Measurements from ENCODE around the gene LCN15.
"Not testable (repeated sequence)": the region's sequence is repeated elsewhere in the genome, so short reads cannot be mapped to it uniquely, and the experiment has no call there.

Gene LCN15, protein sequence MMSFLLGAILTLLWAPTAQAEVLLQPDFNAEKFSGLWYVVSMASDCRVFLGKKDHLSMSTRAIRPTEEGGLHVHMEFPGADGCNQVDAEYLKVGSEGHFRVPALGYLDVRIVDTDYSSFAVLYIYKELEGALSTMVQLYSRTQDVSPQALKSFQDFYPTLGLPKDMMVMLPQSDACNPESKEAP

DNA sequence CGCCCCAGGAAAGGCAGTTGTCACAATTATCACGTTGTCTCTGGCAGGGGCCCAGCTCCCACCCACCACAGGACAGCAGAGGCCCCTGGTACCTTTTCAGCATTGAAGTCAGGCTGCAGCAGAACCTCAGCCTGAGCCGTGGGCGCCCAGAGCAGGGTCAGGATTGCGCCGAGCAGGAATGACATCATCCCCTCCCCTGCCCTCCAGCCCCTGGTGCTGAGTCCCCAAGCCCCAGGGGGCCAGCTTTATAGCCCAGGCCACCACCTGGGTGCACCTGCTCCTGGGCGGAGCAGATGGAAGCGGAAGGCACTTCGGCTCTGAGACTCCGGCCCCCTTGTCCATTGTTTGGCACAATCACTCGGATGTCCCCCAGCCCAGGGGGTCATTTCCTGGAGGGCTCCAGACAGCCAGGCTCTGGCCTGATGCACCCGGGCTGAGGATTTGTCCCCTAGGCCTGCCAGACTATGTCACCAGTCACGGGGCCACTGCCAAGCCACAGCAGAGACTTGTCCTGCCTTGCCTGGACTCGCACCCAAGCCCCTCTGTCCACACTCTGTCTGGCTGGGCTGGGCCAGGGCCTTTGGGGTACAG is at the start of gene LCN15:
LCN15 (minus strand) TSS at position 218 of the 591 bp plus-strand sequence; CDS start at position 188, 30 bp downstream.
- DNase-seq, result no peak

DNA sequence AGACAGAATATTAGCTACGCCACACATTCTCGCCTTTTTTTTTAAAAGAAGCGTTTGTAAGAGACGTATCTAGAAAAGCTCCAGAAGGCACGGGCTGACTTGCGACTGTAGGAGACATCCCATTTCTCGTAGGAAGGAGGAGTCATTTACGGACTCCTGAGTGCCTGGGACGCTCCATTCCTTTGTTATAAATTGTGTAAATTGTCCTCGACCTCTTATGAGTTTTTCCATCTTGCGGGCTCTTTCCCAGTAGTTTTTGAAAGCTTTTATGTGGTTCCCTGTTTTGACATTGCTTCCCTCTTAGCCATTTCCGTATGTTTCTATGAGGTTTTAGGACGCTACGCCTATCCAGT is 44.5 kb upstream of the LCN15 start:
- DNase-seq, result no peak

DNA sequence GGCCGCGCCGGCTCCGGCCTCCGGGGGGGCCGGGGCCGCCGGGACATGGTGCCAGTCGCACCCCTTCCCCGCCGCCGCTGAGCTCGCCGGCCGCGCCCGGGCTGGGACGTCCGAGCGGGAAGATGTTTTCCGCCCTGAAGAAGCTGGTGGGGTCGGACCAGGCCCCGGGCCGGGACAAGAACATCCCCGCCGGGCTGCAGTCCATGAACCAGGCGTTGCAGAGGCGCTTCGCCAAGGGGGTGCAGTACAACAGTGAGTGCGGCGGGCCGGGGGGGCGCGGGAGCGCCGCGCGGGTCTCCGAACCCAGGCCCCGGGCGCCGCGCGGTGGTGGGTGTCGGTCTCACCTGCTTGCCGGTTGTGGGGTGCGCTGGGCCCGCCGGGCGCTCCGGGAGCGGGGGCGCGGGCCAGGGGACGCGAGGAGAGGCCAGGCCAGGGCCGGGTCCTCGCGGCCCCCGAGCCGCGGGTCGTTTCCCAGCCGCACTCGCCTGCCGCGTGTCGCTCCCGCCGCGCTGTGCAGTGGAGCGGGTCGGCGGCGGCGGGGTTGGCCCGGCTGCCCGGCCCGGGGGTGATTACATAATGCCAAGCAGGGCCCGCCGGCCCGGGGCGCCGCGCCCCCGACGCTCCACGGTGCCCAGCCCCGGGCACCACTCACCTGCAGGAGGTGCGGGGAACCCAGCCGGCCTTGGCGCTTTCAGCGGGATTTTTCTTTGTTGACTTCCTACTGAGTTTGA is 43.9 kb upstream of the LCN15 start:
- peak; percentile 28 for DNase-seq

DNA sequence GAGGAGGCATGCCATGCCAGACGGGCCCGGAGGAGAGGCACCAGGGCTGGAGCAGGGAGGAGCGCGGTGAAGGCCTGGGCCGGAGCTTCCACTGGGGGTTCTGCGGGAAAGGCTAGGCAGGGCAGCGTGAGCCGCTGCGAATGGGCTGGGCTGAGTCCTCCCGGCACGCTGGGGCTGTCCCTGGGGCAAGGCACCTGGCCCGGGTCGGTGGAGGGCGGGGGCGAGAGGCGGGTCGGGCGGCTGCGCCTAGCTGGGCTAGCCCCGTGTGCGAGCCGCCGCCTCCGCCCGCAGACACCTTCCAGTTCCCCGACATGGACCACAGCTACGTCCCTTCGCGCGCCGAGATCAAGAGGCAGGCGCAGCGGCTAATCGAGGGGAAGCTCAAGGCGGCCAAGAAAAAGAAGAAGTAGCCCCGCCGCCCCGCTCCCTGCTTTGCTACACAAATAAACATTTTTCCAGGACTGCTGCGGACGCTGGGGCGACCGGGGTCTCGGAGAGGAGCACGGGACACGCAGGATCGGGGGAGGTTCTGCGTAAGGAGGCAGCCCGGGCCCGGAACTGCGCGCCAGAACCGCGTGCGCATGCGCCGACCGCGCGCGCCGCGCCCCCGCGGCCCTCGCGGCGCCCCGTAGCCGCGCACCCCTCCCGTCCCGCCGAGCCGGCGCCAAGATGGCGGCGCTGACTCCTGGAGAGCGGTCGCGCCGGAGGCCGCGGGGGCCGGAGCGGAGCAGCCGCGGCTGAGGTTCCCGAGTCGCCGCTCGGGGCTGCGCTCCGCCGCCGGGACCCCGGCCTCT is 43.2 kb upstream of the LCN15 start, which contains the start of gene RABL6:
RABL6 (plus strand) TSS at position 668 of the 794 bp plus-strand sequence. CDS start 249 bp downstream, outside the sequence.
- DNase-seq, result peak; percentile 39

DNA sequence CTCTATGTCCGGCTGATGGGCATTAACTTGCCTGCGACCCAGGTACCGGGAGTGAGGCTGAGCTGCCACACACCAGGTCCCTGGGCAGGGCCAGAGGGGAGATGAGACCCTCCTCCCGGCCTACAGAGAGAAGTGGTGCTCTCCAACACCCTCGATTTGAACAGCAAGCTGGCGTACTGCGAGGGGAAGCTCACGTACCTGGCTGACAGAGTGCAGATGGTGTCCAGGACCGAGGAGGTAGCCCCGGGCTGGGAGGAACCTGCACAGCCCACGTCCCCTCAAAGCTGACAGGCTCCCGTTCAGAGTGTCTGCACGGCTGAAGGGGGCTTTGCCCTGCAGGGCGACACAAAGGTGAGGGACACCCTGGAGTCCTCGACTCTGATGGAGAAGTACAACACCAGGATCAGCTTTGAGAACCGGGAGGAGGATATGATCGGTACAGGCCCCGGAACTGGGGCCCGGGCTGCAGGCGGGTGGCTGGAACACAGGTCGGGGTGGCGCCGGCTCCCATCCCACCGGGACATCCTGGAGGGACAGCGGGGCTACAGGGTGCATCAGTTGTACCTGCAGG is 42.4 kb upstream of the LCN15 start:
- no peak for DNase-seq

DNA sequence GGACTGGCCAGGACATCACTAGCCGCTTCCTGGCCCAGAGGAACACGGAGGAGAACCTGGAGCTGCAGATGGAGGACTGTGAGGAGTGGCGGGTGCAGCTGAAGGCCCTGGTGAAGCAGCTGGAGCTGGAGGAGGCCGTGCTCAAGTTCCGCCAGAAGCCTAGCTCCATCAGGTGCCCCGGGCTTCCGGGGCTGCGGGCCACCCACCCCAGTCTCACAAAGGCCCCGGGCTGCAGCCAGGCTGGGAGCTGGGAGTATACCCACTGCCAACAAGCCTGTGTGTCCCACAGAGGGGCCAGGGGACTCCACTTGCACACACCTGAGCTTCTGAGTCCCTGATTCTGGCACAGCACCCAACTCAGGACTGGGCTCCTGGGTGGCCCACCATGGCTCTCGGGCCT is 41.7 kb upstream of the LCN15 start:
- no peak for DNase-seq

DNA sequence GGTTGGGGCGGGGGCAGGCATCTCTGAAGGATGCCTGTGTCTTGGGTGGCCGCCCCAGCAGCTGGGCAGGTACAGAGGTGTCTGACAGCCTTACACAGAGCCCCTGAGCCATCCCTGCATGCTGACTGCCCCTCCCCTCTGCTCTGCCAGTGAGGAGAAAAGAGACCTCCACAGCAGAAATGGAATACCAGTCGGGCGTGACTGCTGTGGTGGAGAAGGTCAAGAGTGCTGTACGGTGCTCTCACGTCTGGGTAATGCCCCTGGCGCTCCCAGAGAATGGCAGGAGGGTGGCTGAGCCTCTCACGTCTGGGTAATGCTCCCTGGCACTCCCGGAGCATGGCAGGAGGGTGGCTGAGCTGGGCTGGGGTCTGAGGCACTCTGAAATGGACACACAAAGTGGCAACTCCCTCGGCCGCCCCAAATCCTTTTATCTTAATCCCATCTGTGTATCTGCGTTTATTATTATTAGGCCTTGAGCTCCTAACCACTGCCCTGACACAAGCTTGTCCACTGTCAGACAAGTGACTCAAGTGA is 41.0 kb upstream of the LCN15 start:
- no peak for DNase-seq

DNA sequence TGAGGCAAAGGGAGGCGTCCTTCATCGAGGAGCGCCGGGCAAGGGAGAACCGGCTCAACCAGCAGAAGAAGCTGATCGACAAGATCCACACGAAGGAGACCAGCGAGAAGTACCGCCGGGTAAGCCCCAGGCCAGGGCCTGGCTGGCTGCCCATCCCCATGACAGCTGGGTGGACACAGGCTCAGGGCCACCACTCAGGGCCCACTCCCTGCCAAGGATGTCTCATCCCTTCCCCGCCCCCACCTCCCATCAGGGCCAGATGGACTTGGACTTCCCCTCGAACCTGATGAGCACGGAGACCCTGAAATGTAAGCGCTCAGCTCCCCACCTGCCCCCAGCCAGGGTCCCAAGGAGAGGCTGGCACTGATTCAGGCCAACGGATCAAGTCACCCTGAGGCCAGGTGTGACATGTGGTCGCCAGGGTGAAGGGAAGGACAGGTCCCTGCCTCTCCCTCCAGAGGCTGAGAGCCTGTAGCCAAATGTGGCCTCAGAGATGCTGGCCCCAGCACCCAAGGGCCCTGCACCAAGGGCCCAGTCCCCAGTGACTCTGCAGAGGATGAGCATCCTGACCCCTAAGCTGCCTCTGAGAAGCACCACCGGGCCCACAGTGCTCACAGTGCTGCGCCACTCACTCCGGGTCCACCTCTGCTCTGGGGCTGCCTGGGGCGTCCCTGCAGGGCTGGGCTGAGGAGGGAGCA is 40.3 kb upstream of the LCN15 start:
- no peak for DNase-seq

DNA sequence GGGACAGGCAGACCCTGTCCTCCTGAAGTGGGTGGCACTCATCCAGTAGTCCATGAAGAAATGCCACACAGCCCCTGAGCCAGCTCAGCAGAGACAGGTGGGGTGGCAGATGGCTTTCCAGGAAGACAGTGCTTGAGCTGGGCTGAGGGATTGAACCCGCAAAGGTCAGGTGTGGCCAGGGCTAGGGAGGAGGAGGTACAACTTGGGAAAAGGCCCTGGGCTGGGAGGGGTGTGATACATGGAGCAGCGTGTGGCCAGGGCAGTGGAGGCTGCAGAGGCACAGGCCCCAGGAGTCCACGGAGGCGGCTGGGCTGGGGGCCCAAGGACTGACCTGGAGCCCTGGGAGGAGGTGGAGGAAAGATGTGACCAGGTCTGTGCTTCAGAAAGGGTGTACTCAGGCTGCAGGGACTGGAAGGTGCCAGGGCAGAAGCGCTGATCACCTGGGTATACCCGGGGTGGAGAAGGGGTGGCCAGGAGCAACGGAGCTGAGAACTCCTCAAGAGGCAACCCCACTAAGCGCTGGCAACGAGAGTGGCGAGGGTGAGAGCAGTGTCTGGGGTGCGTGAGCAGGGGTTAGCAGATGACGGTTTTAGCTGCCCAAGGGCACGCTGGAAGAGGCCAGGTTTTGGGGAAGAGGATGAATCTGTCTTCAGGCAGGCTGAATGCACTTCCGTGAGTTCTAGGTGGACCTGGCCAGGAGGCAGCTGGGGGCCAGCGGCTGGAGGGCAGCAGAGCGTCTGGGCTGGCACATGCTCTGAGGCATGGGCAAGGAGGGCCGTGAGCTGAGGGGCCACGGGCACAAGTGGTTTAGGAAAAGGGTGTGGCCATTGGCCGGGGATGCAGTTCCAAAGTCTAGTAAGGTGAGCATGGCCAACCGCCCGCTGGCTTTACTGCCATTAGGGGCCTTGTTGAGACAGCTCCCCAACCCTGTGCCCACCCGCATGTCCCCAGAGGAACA is 39.5 kb upstream of the LCN15 start:
- no peak for DNase-seq

DNA sequence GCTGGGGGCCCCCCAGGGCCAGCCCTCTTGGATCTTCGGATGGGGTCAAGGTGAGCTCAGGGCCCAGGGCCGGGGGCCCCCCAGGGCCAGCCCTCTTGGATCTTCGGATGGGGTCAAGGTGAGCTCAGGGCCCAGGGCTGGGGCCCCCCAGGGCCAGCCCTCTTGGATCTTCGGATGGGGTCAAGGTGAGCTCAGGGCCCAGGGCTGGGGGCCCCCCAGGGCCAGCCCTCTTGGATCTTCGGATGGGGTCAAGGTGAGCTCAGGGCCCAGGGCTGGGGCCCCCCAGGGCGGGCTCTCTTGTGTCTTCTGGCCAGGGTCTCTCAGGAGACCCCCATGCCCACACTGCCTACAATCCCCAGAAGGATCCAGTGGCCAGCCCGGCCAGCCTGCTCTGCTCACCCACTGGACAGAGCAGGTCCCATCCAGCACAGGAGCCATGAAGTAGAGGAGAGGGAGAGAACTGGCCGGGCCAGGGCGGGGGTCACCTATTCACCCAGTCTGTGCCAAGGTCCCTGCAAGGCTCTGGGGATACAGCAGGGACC is 38.8 kb upstream of the LCN15 start:
- not testable (repeated sequence) for DNase-seq

DNA sequence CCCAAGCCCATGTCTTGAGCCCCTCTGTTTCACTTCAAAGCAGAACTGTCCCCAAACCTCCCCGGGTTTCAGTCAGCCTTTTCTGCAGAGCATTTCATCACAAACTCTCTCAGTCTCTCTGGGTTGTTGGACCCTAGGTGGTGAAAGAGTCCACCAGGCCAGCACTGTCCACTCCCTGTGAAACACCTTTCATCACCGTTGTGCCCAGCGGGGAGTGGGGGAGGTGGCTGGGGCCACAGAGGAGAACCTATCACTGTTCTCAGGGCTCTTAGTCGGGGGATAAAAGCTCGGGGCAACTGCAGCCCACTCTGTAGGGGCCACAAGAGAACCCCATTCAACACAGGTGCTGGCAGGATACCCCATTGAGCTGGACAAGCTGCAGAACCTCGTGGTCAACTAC is 38.0 kb upstream of the LCN15 start:
- DNase-seq, result no peak

DNA sequence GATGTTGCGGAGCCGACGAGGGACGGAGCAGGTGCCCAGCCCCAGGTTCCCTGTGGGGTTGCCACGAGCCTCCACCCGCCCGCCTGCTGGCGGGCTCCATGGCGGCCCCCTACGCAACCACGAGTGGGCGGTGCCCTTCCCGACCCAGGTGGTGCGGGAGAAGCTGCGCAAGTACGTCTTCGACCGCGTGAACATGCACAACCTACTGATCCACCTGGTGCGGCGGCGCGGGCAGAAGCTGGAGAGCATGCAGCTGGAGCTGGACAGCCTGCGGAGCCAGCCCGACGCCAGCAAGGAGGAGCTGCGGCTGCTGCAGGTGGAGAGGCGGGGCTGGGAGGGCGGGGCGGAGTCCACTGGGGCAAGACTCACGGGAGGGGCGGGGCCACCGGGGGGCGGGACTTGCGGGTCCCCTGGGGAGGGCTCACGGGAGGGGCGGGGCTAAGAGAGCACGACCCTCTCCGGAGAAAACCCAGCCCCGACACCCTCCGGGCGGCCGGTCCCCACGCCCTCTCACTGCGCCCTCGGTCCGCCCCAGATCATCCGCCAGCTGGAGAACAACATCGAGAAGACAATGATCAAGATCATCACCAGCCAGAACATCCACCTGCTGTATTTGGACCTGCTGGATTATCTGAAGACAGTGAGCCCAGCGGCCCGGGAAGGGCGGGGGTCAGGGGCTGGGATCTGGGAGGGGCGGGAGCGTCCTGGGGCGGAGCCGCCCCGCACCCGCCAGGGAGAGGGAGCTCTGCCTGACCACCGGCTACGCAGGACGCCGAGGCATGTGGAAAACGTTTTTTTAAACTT is 35.7 kb upstream of the LCN15 start:
- peak; percentile 91 for DNase-seq

DNA sequence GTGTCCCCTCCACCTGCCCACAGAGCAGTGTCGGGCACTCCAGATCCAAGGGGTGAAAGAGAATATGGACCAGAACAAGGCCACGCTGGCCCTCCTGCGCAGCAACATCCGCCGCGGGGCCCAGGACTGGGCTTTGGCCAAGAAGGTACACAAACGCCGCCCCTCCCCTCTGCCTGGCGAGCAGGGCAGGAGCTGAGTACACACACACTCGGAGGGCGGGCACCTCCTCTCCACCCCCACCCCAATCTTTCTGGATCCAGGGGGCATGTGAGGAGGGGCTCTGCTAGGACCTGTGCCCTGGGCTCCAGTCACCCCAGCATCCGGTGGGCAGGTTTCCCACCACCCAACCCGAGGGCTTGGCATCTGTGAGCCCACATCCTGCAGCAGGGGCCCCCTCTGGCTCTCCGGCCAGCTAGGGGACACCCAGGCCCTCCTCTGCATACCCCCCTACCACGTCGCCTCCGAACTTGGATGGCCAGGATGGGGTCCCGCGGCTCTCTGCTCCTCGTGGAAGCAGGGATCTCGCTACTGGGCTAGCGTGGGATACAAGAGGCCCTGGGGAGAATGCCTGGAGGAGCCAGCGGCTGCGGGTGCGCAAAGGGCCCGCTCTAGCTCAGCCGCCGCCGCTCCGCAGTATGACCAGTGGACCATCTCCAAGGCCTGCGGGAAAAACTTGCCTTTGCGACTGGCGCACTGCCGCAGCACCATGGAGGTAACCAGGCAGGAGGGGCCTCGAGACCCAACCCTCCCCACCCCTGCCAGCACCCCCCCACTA is 34.9 kb upstream of the LCN15 start:
- peak; percentile 57 for DNase-seq

DNA sequence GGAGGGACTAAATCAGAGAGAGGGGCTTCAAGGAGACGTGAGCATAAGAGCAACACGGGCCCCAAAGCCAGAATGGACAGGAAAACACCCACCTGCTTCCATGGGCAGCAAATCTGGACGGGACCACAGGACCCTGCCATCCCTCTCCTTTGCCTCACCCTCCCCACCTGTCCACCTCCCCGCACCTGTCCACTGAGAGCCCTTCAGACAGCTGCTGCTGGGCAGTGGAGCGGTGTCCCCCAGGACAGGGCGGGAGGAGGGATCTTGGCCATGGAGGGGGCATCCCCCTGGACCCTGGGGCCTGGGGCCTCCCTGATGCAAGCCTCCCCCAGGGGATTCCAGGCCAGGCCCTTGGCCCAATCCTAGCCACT is 34.4 kb upstream of the LCN15 start:
- no peak for DNase-seq

DNA sequence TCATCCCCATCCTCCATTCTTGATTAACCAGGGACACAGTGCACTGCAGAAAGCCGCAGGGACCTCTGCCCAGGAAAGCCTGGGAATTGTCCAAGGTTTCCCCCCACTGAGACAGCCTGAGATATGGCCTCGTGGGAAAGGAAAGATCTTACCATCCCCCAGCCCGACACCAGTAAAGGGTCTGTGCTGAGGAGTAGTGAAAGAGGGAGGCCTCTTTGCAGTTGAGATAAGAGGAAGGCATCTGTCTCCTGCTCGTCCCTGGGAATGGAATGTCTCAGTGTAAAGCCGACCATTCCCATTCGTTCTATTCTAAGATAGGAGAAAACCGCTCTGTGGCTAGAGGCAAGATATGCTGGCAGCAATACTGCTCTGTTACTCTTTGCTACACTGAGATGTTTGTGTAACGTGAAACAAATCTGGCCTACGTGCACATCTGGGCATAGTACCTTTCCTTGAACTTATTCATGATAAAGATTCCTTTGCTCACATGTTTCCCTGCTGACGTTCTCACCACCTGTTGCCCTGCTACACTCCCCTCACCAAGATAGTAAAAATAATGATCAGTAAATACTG is 32.5 kb upstream of the LCN15 start:
- not testable (repeated sequence) for DNase-seq

DNA sequence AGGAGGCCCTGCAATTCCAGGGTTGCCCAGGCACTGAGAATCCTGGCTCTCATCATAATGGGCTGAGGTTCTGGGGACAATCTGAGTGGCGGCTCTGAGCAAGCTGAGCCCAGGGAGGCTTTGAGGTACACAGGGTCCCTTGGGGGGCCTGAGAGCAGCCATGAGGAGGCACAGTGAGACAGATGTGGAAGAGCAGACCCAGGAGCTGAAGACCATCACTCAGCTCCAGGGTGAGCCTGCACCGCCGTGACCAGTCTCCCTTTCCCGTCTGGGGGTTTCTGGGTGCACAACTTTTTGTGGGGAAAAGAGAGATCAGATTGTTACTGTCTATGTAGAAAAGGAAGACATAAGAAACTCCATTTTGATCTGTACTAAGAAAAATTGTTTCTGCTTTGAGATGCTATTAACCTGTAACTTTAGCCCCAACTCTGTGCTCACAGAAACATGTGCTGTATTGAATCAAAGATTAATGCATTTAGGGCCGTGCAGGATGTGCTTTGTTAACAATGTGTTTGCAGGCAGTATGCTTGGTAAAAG is 32.0 kb upstream of the LCN15 start, which contains the start of gene CCDC183:
CCDC183 (plus strand) TSS at position 101 of the 537 bp plus-strand sequence; CDS start at position 161, 60 bp downstream.
- no peak for DNase-seq

DNA sequence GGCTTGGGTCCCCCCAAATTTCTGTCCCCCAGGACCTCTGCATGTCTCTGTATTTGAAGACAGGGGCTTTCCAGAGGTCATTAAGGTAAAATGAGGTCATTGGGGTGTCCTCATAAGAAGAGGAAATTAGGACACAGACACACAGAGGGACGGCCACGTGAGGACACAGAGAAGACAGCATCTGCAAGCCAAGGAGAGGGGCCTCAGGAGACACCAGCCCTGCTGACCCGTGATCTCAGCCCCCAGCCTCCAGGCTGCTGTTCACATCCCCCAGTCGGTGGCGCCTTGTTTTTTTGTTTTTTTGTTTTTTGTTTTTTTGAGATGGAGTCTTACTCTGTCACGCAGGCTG is 30.7 kb upstream of the LCN15 start:
- DNase-seq, result no peak

DNA sequence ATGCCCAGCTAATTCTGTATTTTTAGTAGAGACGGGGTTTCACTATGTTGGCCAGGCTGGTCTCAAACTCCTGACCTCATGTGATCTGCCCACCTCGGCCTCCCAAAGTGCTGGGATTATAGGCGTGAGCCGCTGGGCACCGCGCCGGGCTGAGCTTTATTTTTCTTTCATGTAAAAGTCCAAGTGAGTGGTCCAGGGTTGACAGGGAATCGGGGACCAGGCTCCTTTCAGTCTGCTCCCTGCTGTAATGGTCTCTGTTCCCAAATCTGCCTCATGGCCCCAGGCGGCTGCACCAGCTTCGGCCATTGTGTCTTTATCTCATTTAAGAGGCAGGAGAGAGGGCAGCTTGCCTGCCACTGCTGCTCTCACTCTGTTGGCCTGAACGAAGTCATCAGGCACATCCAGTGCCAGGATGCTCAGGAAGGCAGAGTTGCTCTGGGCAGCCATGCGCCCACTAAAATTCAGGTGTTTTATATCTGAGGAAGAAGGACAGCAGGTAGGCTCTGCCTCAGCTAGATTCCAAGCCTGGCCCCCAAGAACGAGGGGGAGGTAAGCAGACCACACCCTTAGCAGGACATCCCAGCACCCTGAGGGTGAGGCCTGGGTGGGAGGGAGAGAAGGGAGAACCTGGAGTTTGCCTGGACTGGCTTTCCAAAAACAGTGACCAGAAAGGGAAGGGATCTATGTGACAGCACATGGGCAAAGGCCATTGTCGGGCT is 30.1 kb upstream of the LCN15 start:
- no peak for DNase-seq

All from DMS79 (cell line).